GM12865 (cell line): Measurements from ENCODE around the gene GALNT6.

Experiments used
- DNase-seq: peaks from one replicate; pipeline ENCODE4 v3.0.0; 2010; ENCODE audit warnings: low read depth
- H3K4me3 ChIP-seq: 2 replicates; pipeline ENCODE4 v1.5.1; 2011; ENCODE audit warnings: mild to moderate bottlenecking, low read depth, low read length, control low read depth
- CTCF ChIP-seq: IDR thresholded peaks from 2 replicates; pipeline ENCODE4 v1.5.1; 2011; ENCODE audit warnings: low read length, control low read depth, low read depth, inconsistent platforms; ENCODE audit not compliant: insufficient read depth; ENCODE audit errors: missing control alignments

The GALNT6 gene

DNA sequence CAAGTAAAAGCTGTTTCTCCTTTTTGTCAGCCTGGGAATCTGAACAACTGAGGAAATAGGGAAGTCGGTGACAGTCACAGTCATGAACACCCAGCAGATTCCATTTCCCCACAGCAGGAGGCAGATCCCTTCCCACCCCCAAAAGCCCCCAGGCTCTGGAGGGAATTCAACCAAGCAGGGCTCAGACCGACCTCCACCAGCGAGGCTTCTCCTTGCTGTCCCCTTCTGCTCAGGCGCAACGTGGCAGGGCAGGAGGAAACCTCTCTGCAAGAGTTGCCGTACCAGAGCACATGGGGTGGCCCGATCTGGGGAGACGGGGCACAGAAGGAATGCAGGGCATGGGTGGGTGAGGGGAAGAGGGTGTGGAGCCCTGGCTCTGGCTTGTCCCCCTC is 319 bp downstream of the GALNT6 start:
- H3K4me3 ChIP-seq: peak overlapping the region; percentile 86
- no peak for DNase-seq
- no peak for TF ChIP-seq CTCF

GRCh38 chr12:51390457-51390856 is 749 bp downstream of the GALNT6 start:
- peak overlapping the region; percentile 86 for H3K4me3 ChIP-seq
- no peak for TF ChIP-seq CTCF
- peak; percentile 15 for DNase-seq

DNA sequence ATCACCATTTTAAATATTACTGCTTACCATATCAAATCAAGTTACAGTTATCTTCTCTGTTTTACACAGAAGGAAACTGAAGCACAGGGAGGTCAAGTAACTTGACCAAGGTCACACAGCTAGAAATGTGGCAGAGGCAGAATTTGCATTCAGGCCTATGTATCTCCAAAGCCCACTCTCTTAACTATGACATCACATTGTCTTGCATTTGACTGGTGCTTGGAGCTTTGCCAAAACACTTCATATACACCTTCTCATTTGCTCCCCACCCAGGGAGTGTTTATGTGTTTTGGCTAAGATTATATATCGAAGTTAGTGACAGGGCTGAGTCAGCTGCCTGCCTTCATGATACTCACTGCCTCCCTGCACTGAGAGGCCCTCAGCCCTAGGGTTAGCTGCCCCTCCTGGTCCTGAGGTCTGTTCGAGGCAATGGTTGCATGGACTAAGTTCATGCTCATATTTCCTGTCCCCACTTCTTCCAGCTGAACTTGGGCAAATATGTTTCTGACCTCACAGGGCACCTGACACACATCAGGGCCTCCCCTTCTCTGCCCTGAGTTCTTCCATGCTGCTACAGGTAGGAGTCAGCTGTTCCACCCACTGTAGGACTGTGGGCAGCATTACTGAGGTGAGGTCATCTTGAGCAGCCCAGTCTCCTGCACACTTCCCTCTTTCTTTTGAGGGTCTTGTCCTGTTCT is 1.8 kb downstream of the GALNT6 start:
- no peak for TF ChIP-seq CTCF
- H3K4me3 ChIP-seq: no peak overlapping the region
- DNase-seq: peak; percentile 33

- peak; percentile 15 for DNase-seq
- no peak for TF ChIP-seq CTCF
- H3K4me3 ChIP-seq: no peak overlapping the region
Measured at GRCh38 chr12:51388846-51389245, 2.4 kb downstream of the GALNT6 start.

DNA sequence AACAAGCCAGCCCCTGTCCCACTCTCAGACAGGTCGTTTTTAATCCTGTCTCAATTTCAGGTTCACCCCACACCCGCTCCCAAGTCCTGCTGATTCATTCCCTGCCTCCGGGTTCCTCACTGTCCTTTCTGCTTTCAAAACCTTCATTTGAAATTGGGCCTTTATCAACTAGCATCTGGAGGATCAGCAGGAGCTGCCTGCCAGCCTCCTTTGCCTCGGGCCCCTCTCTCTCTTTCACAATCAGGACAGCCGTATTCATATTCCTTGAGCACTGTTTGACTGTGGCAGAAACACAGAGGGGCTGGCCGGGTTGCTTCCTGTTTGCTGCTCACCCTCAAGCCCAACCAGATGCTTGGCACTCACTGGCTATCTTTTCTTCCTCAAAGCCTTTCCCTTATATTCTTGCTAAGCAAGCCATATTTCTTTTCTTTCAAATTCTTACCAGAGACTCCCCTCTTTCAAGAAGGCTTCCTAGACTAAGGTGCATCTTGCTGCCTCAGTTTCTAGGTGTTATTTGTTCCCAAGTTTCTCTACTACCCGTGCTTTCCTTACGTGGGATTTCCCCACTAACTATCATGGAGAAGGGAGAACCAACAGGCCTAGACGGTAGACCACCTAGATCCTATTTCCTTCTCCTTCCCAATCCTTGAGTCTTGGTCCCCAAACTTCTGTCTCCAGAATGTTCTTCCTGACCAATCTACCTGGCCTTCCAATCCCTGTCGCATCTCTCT is 3.0 kb downstream of the GALNT6 start:
- peak; percentile 17 for DNase-seq
- H3K4me3 ChIP-seq: no peak overlapping the region
- TF ChIP-seq CTCF: no peak

DNA sequence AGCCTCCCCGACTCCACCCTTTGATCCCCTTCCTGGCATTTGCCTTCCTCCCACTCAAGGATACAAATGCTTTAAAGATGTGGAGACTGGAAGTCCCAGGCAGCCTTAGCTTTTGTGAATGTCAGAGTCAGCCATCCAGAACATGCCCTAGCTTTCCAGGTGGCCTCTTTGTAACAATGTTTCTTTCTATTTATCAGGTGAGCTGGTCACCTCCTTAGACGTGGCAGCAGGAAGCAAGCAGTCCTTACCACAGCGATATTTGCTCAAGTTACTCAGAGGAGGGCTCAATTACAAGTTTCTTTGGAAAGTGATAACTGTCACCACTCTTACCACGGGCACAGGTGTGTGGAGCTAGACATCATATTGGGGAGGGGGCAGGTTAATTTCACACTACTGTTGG is 4.9 kb downstream of the GALNT6 start:
- H3K4me3 ChIP-seq: no peak overlapping the region
- DNase-seq: no peak

More for the DNA sequence above, 4.9 kb downstream of the GALNT6 start:
- TF ChIP-seq CTCF: no peak
